Transverse colon (tissue), 4 donors: ENCODE measurements around the gene CCDC88A.

Experiments used
- EP300 ChIP-seq: sonication (generic); formaldehyde crosslinking; IDR thresholded peaks from one replicate; pipeline ENCODE4 v1.6.1; 2017; ENCODE audit warnings: antibody characterized with exemption, low read depth
- POLR2A ChIP-seq: fragments of 450-650 bp; IDR thresholded peaks from one replicate; pipeline ENCODE4 v1.6.1; 2016; ENCODE audit warnings: antibody characterized with exemption, mild to moderate bottlenecking, moderate library complexity
- POLR2AphosphoS5 ChIP-seq, 3 donors: sonication (generic); formaldehyde crosslinking; IDR thresholded peaks; one replicate each; pipeline ENCODE4 v1.6.1; 2016; ENCODE audit warnings: antibody characterized with exemption in 3 of 3
- TF ChIP-seq, protein P1 (sequence below), 5 experiments: fragments of 200-600 bp in 3 of 5; fragments of 450-650 bp in 2 of 5; sonication (generic) in 3 of 5; IDR thresholded peaks; 1 replicate in 2 of 5; 2 replicates in 3 of 5; pipeline ENCODE4 v1.5.1; 2016 to 2017; ENCODE audit warnings: antibody characterized with exemption in 5 of 5, inconsistent platforms in 3 of 5, mild to moderate bottlenecking in 2 of 5, moderate library complexity in 1 of 5

DNA sequence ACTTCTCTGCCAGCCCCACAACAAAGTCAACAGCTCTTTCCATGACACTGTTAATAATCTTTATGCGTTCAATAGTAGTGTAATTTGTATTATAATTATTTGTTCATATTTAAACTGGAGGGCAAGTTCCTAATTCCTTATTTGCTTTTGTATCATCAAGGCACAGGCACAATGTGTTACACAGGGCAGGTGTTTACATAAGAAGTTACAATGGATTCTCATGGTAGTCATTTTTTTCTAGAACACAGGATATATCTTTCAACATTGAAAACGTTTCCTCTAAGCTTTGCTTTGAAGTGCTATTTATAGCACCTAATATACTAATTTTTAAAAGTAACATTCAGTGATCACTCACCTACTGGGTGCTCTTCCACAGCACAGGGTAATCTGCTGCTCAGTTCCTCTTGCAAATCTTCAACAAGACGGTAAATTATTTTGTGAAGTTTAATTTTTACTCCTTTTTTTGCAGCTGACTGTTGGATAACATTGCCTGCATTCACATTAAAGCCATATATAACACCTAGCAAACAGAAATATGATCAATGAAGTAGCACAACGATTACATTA, 179.9 kb downstream of the CCDC88A start:
- TF ChIP-seq, protein P1, sequence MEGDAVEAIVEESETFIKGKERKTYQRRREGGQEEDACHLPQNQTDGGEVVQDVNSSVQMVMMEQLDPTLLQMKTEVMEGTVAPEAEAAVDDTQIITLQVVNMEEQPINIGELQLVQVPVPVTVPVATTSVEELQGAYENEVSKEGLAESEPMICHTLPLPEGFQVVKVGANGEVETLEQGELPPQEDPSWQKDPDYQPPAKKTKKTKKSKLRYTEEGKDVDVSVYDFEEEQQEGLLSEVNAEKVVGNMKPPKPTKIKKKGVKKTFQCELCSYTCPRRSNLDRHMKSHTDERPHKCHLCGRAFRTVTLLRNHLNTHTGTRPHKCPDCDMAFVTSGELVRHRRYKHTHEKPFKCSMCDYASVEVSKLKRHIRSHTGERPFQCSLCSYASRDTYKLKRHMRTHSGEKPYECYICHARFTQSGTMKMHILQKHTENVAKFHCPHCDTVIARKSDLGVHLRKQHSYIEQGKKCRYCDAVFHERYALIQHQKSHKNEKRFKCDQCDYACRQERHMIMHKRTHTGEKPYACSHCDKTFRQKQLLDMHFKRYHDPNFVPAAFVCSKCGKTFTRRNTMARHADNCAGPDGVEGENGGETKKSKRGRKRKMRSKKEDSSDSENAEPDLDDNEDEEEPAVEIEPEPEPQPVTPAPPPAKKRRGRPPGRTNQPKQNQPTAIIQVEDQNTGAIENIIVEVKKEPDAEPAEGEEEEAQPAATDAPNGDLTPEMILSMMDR (IDR thresholded peaks at IDR 0.05): no peak
- TF ChIP-seq POLR2AphosphoS5 (IDR thresholded peaks at IDR 0.05) (no peak), POLR2A (no peak), EP300 (no peak)
